ENCODE results near the gene MEGF6.
A peak's percentile ranks its signal among the peaks of the same experiment; 100 is the strongest.

The MEGF6 gene

DNA sequence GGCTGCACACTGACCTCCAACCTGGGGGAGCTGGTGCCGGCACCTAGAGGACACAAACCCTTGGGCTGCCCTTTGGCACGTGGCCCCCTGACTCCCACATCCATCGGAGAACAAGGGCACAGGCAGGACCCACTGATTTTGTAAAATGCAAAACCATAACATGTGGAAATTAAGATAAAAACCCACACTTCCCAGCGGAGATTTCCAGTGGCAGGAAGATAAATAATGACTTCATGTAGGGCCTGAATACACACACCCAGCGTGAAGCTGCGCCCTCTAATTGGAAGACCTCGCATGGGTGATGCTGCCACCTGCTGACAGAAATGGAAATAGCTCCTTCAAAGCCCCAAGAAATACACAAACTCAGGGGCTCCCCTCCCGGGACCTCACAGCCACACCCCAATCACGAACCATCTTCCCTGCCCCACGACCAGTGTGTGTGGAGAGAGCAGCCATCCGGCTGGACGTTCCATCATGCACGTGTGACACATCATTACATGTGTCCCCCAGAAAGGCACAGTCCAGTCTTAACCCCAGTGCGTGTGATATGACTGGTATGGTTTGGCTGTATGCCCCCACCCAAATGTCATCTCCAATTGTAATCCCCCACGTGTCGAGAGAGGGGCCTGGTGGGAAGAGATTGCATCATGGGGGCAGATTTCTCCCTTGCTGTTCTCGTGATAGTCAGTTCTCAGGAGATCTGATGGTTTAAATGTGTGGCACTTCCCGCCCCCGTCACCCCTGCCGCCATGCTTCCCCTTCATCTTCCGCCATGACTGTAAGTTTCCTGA lies 7.8 kb upstream of the MEGF6 start:
- no peak overlapping the region for H3K27ac ChIP-seq
- TF ChIP-seq CTCF (conservative IDR thresholded peaks at IDR 0.05) (peak; percentile 93), ZFX (IDR thresholded peaks at IDR 0.05) (no peak)

DNA sequence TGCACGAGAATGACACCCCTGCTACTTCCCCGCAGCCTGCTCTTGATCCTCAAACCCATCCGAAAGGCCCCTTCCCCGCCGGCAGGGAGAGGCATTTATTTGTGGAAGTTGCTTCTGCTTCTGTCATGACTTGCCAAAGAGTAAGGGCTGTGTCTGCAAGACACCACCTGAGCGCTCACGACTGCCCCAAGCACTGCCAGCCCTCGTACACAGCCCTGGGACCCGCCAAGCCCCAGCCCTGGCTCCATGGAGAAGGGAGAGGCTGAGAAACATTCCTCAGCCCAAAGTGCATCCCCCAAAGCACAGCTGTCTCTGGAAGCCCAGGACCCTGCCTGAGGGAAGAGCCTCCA lies 7.2 kb upstream of the MEGF6 start:
- H3K27ac ChIP-seq = no peak overlapping the region
- no peak for TF ChIP-seq ZFX (IDR thresholded peaks at IDR 0.05)
- no peak for TF ChIP-seq CTCF (conservative IDR thresholded peaks at IDR 0.05)

- H3K27ac ChIP-seq = no peak overlapping the region
- TF ChIP-seq ZFX (IDR thresholded peaks at IDR 0.05) (no peak), CTCF (conservative IDR thresholded peaks at IDR 0.05) (no peak)
These were observed 6.6 kb upstream of the MEGF6 start for GRCh38 chr1:3617806-3618345.

DNA sequence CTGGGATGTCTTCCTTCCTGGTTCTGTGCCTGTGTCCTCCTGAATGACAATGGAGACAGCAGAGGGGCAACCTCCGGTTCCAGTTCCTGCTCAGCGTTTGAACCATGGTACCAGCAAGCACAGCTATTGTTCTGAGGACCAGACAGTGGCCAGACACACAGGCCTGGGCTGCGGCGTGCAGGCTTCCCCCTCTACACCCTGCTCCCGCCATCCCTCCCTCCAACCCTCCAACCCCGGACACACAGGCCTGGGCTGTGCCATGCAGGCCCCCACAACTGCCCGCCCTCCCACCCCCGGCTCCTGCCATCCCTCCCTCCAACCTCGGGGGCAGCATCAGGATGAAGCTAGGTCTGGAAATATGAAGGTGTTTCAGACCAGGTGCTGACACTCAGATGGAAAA lies 5.6 kb upstream of the MEGF6 start:
- no peak overlapping the region for H3K27ac ChIP-seq
- TF ChIP-seq CTCF (conservative IDR thresholded peaks at IDR 0.05) = no peak
- no peak for TF ChIP-seq ZFX (IDR thresholded peaks at IDR 0.05)

GRCh38 chr1:3614755-3615742 lies 3.7 kb upstream of the MEGF6 start:
- TF ChIP-seq ZFX (IDR thresholded peaks at IDR 0.05) = no peak
- TF ChIP-seq CTCF (conservative IDR thresholded peaks at IDR 0.05) = peak; percentile 91
- H3K27ac ChIP-seq = no peak overlapping the region

- TF ChIP-seq CTCF (conservative IDR thresholded peaks at IDR 0.05) (no peak), ZFX (IDR thresholded peaks at IDR 0.05) (no peak)
- no peak overlapping the region for H3K27ac ChIP-seq
These were observed 815 bp upstream of the MEGF6 start for GRCh38 chr1:3612123-3612522.
